HG03571 (cell line): ENCODE data around the gene FTSJ1.
A peak's percentile ranks its signal among the peaks of the same experiment; 100 is the strongest.
"Not testable (repeated sequence)": the region's sequence is repeated elsewhere in the genome, so short reads cannot be mapped to it uniquely, and the experiment has no call there.

ENCODE experiments used
- ATAC-seq: cut with Tn5 transposase; IDR thresholded peaks from one replicate; pipeline ENCODE4 v1.9.1; 2021; ENCODE audit not compliant: unreplicated experiment

FTSJ1 gene

GRCh38 chrX:48521353-48522243, 45.6 kb downstream of the FTSJ1 start, which contains the start of gene EBP:
EBP (plus strand) TSS chrX:48521808; CDS start chrX:48523772, 1,964 bp downstream.
- ATAC-seq: peak; percentile 95

GRCh38 chrX:48522291-48522690, 46.3 kb downstream of the FTSJ1 start:
- no peak for ATAC-seq

GRCh38 chrX:48523682-48524081, 47.7 kb downstream of the FTSJ1 start:
- ATAC-seq: no peak

- not testable (repeated sequence) for ATAC-seq
These were observed 49.9 kb downstream of the FTSJ1 start for GRCh38 chrX:48525853-48526252.

GRCh38 chrX:48530736-48531135, 54.7 kb downstream of the FTSJ1 start:
- no peak for ATAC-seq

- no peak for ATAC-seq
These were observed 55.5 kb downstream of the FTSJ1 start for GRCh38 chrX:48531358-48531959.

GRCh38 chrX:48532161-48532560, 56.2 kb downstream of the FTSJ1 start:
- ATAC-seq: no peak

GRCh38 chrX:48533165-48533564, 57.2 kb downstream of the FTSJ1 start:
- ATAC-seq: no peak
